Fibroblast of lung (primary cell): ENCODE measurements around the gene DGKQ. TPM values are rescaled to one million over a fixed set of nuclear protein-coding genes. Genes with fewer than 3 reads are reported as not detected.

Source experiments
- DNase-seq, 2 donors: peaks; one replicate each; pipeline versions ENCODE4 v3.0.0 to v3.0.0-alpha.2; 2010; ENCODE audit warnings: low read depth in 2 of 2
- H2AFZ ChIP-seq: 2 replicates; pipeline ENCODE4 v1.5.1; 2012; ENCODE audit warnings: low read length, control low read depth, inconsistent platforms
- H3K27ac ChIP-seq: 2 replicates; pipeline ENCODE4 v1.5.1; 2011; ENCODE audit warnings: low read length, control low read depth; ENCODE audit not compliant: insufficient read depth
- H3K27me3 ChIP-seq: 2 replicates; pipeline ENCODE4 v1.5.1; 2011; ENCODE audit warnings: mild to moderate bottlenecking, low read length; ENCODE audit not compliant: control insufficient read depth, insufficient read depth
- H3K36me3 ChIP-seq: 2 replicates; pipeline ENCODE4 v1.5.1; 2011; ENCODE audit warnings: low read length; ENCODE audit not compliant: control insufficient read depth, insufficient read depth
- H3K4me1 ChIP-seq: 2 replicates; pipeline ENCODE4 v1.5.1; 2011; ENCODE audit warnings: low read length; ENCODE audit not compliant: control insufficient read depth, insufficient read depth; ENCODE audit errors: extremely low read depth
- H3K4me2 ChIP-seq: 2 replicates; pipeline ENCODE4 v1.5.1; 2011; ENCODE audit warnings: low read length, control low read depth; ENCODE audit not compliant: insufficient read depth; ENCODE audit errors: extremely low read depth
- H3K4me3 ChIP-seq, 4 experiments: fragments of 200-600 bp in 1 of 4; sonication (generic) in 1 of 4; replicated peaks in 1 of 4; 2 replicates each; pipeline ENCODE4 v1.5.1; 2011 to 2016; ENCODE audit warnings: low read length in 4 of 4, low read depth in 3 of 4, mild to moderate bottlenecking in 3 of 4, control low read depth in 2 of 4, inconsistent platforms in 1 of 4, mixed read lengths in 1 of 4; ENCODE audit not compliant: insufficient read depth in 1 of 4; ENCODE audit errors: control extremely low read depth in 1 of 4
- H3K79me2 ChIP-seq: 2 replicates; pipeline ENCODE4 v1.5.1; 2012; ENCODE audit warnings: mild to moderate bottlenecking, low read length, inconsistent platforms; ENCODE audit not compliant: control insufficient read depth, insufficient read depth
- H3K9ac ChIP-seq: 2 replicates; pipeline ENCODE4 v1.5.1; 2011; ENCODE audit warnings: mild to moderate bottlenecking, low read length, control low read depth; ENCODE audit not compliant: insufficient read depth
- H3K9me3 ChIP-seq: 2 replicates; pipeline ENCODE4 v1.5.1; 2012; ENCODE audit warnings: low read depth, low read length; ENCODE audit not compliant: control insufficient read depth, insufficient read depth
- H4K20me1 ChIP-seq: 2 replicates; pipeline ENCODE4 v1.5.1; 2011; ENCODE audit warnings: low read length; ENCODE audit not compliant: control insufficient read depth, insufficient read depth; ENCODE audit errors: extremely low read depth
- CTCF ChIP-seq, 2 donors: IDR thresholded peaks in 1 of 2; conservative IDR thresholded peaks in 1 of 2; 1 replicate in 1 of 2; 2 replicates in 1 of 2; pipeline ENCODE4 v1.5.1; 2011 to 2012; ENCODE audit warnings: low read length in 2 of 2, control low read depth in 1 of 2, inconsistent platforms in 1 of 2, low read depth in 1 of 2, mild to moderate bottlenecking in 1 of 2
- EZH2 ChIP-seq: IDR thresholded peaks from 2 replicates; pipeline ENCODE4 v1.5.1; 2012; ENCODE audit warnings: low read length, control low read depth, mild to moderate bottlenecking; ENCODE audit errors: missing control alignments
- polyA plus RNA-seq, 2 donors: library from polyadenylated mRNA; depleted of rRNA in 1 of 2; stranded (reverse) in 1 of 2; unstranded in 1 of 2; fragments of >200 nt; gene quantifications; 2 replicates each; pipeline ENCODE4 v1.2.1, GENCODE V29; 2011 to 2012; ENCODE audit warnings: missing spikeins in 1 of 2
- total RNA-seq: library from RNA; depleted of rRNA; stranded (reverse); fragments of >200 nt; gene quantifications from 2 replicates; pipeline ENCODE4 v1.2.1, GENCODE V29; 2014

The DGKQ gene
- total and polyA plus RNA-seq, 2 donors (not counting 1 experiment from before 2014, with no cell fraction given) = 2.1 to 13.2 TPM

GRCh38 chr4:1008840-1009541 lies 35.6 kb upstream of the DGKQ start:
- Histone ChIP-seq H4K20me1 (no peaks in the 10 kb centered on the region), H3K27me3 (peaks cover 17% of the 10 kb centered on the region), H3K27ac (no peak overlapping the region), H3K4me3 (peak overlapping the region; percentile 48 to 70 (median 62)), H3K9ac (peak overlapping the region; percentile 42), H2AFZ (peak overlapping the region; percentile 77), H3K9me3 (no peaks in the 10 kb centered on the region), H3K79me2 (no peaks in the 10 kb centered on the region), H3K4me1 (peaks cover 3% of the 10 kb centered on the region), H3K4me2 (peak overlapping the region; percentile 98), H3K36me3 (no peaks in the 10 kb centered on the region)
- DNase-seq = no peak
- no peak for TF ChIP-seq EZH2
- no peak for TF ChIP-seq CTCF (conservative IDR thresholded peaks at IDR 0.05 in 1 of 2, IDR thresholded peaks at IDR 0.05 in 1 of 2; ENCODE audit: low read depth in 1 of 2, low read length in 2 of 2)

- no peak overlapping the region for H3K4me2 ChIP-seq
- TF ChIP-seq EZH2 (no peak), CTCF (conservative IDR thresholded peaks at IDR 0.05 in 1 of 2, IDR thresholded peaks at IDR 0.05 in 1 of 2; ENCODE audit: low read depth in 1 of 2, low read length in 2 of 2) (no peak)
- no peak overlapping the region for H3K4me3 ChIP-seq
- peaks cover 36% of the 10 kb centered on the region for H3K27me3 ChIP-seq
- no peak overlapping the region for H2AFZ ChIP-seq
- H3K4me1 ChIP-seq = peaks cover 3% of the 10 kb centered on the region
- H3K79me2 ChIP-seq = no peaks in the 10 kb centered on the region
- DNase-seq = no peak
- H3K36me3 ChIP-seq = no peaks in the 10 kb centered on the region
- H3K9ac ChIP-seq = no peak overlapping the region
- H4K20me1 ChIP-seq = no peaks in the 10 kb centered on the region
- H3K9me3 ChIP-seq = no peaks in the 10 kb centered on the region
- H3K27ac ChIP-seq = no peak overlapping the region
Measured at GRCh38 chr4:1006856-1007255, 33.5 kb upstream of the DGKQ start.

- H3K4me1 ChIP-seq = peaks cover 3% of the 10 kb centered on the region
- H4K20me1 ChIP-seq = no peaks in the 10 kb centered on the region
- H3K9ac ChIP-seq = no peak overlapping the region
- no peak overlapping the region for H2AFZ ChIP-seq
- no peak overlapping the region for H3K4me3 ChIP-seq
- H3K4me2 ChIP-seq = no peak overlapping the region
- no peak overlapping the region for H3K27ac ChIP-seq
- DNase-seq = no peak
- H3K36me3 ChIP-seq = no peaks in the 10 kb centered on the region
- TF ChIP-seq CTCF (conservative IDR thresholded peaks at IDR 0.05 in 1 of 2, IDR thresholded peaks at IDR 0.05 in 1 of 2; ENCODE audit: low read depth in 1 of 2, low read length in 2 of 2) (no peak), EZH2 (no peak)
- no peaks in the 10 kb centered on the region for H3K9me3 ChIP-seq
- H3K79me2 ChIP-seq = no peaks in the 10 kb centered on the region
- H3K27me3 ChIP-seq = peaks cover 43% of the 10 kb centered on the region
Measured at GRCh38 chr4:1004557-1005485, 31.5 kb upstream of the DGKQ start.
